GM12891 (cell line): ENCODE results near the gene ZNF586.

Experiments used
- POLR2A ChIP-seq: IDR thresholded peaks from 2 replicates; pipeline ENCODE4 v1.6.1; 2011; ENCODE audit warnings: low read depth, low read length, control low read depth
- POLR2AphosphoS5 ChIP-seq: IDR thresholded peaks from 2 replicates; pipeline ENCODE4 v1.6.1; 2011; ENCODE audit warnings: low read depth, low read length, control low read depth
- POU2F2 ChIP-seq: IDR thresholded peaks from 2 replicates; pipeline ENCODE4 v1.6.1; 2011; ENCODE audit warnings: low read depth, mild to moderate bottlenecking, control low read depth, low read length, moderate library complexity
- SPI1 ChIP-seq: IDR thresholded peaks from 2 replicates; pipeline ENCODE4 v1.6.1; 2011; ENCODE audit warnings: low read depth, low read length, control low read depth
- TAF1 ChIP-seq: IDR thresholded peaks from 2 replicates; pipeline ENCODE4 v1.6.1; 2011; ENCODE audit warnings: low read depth, low read length, control low read depth

GRCh38 chr19:57786286-57786685 lies 16.8 kb downstream of the ZNF586 start:
- TF ChIP-seq POLR2A (no peak), TAF1 (no peak), POLR2AphosphoS5 (no peak), POU2F2 (no peak), SPI1 (no peak)
